GM10847 (cell line): ENCODE data around the gene DENND2C.

Experiments used
- POLR2A ChIP-seq: IDR thresholded peaks from 2 replicates; pipeline ENCODE4 v1.6.1; 2011; ENCODE audit not compliant: insufficient read length; ENCODE audit errors: extremely low read depth

DENND2C gene

DNA sequence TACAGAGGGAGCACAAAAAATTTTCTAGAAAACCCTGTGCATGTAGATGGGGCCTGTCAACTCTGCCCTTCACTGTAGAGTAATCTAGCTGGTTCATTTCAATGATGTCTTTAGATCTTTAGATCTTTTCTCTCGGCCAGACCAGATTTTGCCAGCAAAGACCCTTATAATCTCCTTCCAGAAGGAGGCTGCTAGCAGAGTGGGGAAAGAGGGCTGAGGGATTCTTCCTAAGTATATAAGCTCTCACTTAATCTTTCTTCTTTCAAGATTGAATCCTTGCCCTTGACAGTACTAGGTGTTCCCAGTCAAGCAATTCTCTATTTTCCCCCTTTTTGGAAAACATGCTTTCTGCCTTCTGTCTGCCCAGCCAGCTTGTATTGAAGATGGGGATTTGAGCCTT lies 122.8 kb downstream of the DENND2C start:
- TF ChIP-seq POLR2A, result no peak

DNA sequence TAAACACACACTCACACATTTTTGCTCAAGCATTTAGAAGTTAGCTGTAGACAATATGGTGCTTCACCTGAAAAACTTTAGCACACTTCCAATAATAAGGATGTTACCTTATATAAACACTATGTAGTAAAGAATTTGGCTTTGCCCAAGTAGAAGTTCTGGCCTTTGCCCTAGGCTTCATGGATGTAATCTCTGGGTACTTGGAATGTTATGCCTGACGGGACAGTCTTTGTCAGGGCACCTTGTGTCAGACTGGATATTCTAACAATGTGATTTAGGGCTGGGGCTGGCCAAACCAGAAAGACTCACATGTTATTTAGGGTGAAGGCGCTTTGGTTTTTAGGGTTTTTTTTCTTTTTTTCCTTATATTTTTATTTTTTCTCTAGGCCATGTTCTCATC lies 124.1 kb downstream of the DENND2C start:
- no peak for TF ChIP-seq POLR2A

DNA sequence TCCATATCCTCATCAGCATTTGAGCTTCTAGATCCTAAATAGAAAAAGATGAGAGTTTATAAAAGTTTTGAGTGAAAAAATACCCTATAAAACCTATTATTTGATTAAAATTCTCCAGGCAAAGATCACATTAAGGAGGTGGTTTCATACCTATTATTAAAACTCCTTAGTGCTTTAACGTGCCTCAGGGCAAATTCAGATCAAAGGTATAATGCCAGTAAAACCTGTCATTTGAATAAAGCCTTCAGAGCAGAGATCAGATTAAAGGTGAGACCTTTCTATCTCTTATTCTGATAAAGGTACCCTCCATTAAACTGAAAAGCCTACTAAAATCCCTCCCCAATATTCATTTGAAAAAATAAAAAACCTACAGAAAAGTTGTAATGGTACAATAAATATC lies 124.5 kb downstream of the DENND2C start:
- no peak for TF ChIP-seq POLR2A

GRCh38 chr1:114540821-114541220 lies 129.0 kb downstream of the DENND2C start:
- no peak for TF ChIP-seq POLR2A

DNA sequence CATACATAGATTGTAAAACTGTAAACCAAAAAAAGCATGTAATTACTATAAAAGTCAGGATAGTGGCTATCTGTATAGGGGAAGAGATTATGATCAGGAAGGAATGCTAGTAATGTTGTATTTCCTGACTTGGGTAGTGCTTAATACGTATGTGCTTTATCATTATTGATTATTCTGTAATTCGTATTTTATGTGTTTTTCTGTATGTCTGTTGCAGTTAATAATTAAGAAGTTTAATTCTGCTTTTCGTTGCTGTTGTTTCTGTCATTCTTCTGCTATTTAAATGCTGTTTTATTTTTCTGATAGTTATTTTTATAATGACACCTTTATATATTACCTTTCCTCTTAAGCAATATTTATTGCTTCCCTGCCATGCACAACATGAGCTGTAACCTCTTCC lies 129.6 kb downstream of the DENND2C start:
- no peak for TF ChIP-seq POLR2A

DNA sequence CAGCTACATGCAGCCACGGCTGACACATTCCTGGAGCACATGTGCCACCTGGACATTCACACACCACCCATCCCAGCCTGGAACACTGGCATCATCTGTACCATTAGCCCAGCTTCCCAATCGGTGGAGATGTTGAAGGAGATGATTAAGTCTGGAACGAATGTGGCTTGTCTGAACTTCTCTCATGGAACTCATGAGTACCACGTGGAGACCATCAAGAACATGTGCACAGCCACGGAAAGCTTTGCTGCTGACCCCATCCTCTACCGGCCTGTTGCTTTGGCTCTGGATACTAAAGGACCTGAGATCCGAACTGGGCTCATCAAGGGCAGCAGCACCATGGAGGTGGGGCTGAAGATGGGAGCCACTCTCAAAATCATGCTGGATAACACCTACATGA lies 133.8 kb downstream of the DENND2C start:
- TF ChIP-seq POLR2A, result no peak

GRCh38 chr1:114535401-114535800 lies 134.4 kb downstream of the DENND2C start:
- TF ChIP-seq POLR2A, result no peak
